Loucy (cell line): Measurements from ENCODE around the gene RNF182.

ENCODE experiments used
- EZH2phosphoT487 ChIP-seq: fragments of 200-600 bp; IDR thresholded peaks from 2 replicates; pipeline ENCODE4 v1.6.1; 2018; ENCODE audit warnings: antibody characterized with exemption, mild to moderate bottlenecking, moderate library complexity, borderline replicate concordance
- TF ChIP-seq, protein P1 (sequence below): fragments of 200-600 bp; sonication (generic); conservative IDR thresholded peaks from 2 replicates; pipeline ENCODE4 v1.5.1; 2014; ENCODE audit warnings: mild to moderate bottlenecking, antibody characterized with exemption, low read length

GRCh38 chr6:13987400-13987865 lies 62.7 kb downstream of the RNF182 start:
- TF ChIP-seq, protein P1, sequence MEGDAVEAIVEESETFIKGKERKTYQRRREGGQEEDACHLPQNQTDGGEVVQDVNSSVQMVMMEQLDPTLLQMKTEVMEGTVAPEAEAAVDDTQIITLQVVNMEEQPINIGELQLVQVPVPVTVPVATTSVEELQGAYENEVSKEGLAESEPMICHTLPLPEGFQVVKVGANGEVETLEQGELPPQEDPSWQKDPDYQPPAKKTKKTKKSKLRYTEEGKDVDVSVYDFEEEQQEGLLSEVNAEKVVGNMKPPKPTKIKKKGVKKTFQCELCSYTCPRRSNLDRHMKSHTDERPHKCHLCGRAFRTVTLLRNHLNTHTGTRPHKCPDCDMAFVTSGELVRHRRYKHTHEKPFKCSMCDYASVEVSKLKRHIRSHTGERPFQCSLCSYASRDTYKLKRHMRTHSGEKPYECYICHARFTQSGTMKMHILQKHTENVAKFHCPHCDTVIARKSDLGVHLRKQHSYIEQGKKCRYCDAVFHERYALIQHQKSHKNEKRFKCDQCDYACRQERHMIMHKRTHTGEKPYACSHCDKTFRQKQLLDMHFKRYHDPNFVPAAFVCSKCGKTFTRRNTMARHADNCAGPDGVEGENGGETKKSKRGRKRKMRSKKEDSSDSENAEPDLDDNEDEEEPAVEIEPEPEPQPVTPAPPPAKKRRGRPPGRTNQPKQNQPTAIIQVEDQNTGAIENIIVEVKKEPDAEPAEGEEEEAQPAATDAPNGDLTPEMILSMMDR, result no peak
- TF ChIP-seq EZH2phosphoT487, result no peak
